Esophagus squamous epithelium (tissue), 4 donors: ENCODE measurements around the gene OST4.

Experiments
- CTCF ChIP-seq, 6 experiments: fragments of 450-650 bp in 4 of 6; fragments of 200-600 bp in 2 of 6; sonication (generic) in 2 of 6; IDR thresholded peaks; one replicate each; pipeline ENCODE4 v1.5.1; 2016 to 2019; ENCODE audit warnings: antibody characterized with exemption in 6 of 6, mild to moderate bottlenecking in 4 of 6, moderate library complexity in 4 of 6
- POLR2A ChIP-seq, 4 donors: fragments of 450-650 bp; IDR thresholded peaks; one replicate each; pipeline ENCODE4 v1.6.1; 2017; ENCODE audit warnings: antibody characterized with exemption in 4 of 4, mild to moderate bottlenecking in 4 of 4, moderate library complexity in 3 of 4

GRCh38 chr2:27076323-27076722, 4.9 kb upstream of the OST4 start:
- TF ChIP-seq CTCF (IDR thresholded peaks at IDR 0.05) (no peak), POLR2A (IDR thresholded peaks at IDR 0.05) (no peak)
